IMR-90 (cell line): Measurements from ENCODE around the gene SCFD2. TPM values are rescaled to one million over a fixed set of nuclear protein-coding genes. Genes with fewer than 3 reads are reported as not detected.
"Not testable (repeated sequence)": the region's sequence is repeated elsewhere in the genome, so short reads cannot be mapped to it uniquely, and the experiment has no call there.

Experiments
- ATAC-seq: fragments of 200-7000 bp; cut with Tn5 transposase; 2 replicates; pipeline ENCODE4 v1.9.1; 2020; ENCODE audit warnings: low read depth, mild to moderate bottlenecking, moderate library complexity
- BruUV-seq: library from RNA; stranded (reverse); fragments of 400-500 nt; replicated peaks from 2 replicates; lab custom pipeline; 2021; lab: Mats Ljungman, UMichigan
- CTCF ChIA-PET: fragments of 300-600 bp; formaldehyde crosslinking; extraction: SDS; loops from one replicate; lab custom pipeline; 2021; ENCODE audit warnings: antibody characterized with exemption; lab: Yijun Ruan, JAX
- POLR2A ChIA-PET: fragments of 300-600 bp; sonication (Branson Sonifier 250); formaldehyde crosslinking; loops from one replicate; lab custom pipeline; 2022; ENCODE audit warnings: antibody characterized with exemption; ENCODE audit not compliant: unreplicated experiment; lab: Charles Lee
- DNase-seq: peaks from one replicate; pipeline ENCODE4 v3.0.0; 2013
- H2AFZ ChIP-seq: replicated peaks from 2 replicates; pipeline ENCODE3; 2013; ENCODE audit warnings: low read length, mild to moderate bottlenecking; ENCODE audit not compliant: poor library complexity
- H2AK5ac ChIP-seq: 2 replicates; pipeline ENCODE4 v1.6.1; 2013; ENCODE audit warnings: low read depth, low read length, inconsistent platforms
- H2AK9ac ChIP-seq: replicated peaks from 2 replicates; pipeline ENCODE3; 2013; ENCODE audit warnings: mild to moderate bottlenecking, low read depth, low read length, moderate library complexity; ENCODE audit not compliant: poor library complexity
- H2BK120ac ChIP-seq: 2 replicates; pipeline ENCODE4 v1.6.1; 2013; ENCODE audit warnings: low read depth, low read length, inconsistent platforms
- H2BK15ac ChIP-seq: 3 replicates; pipeline ENCODE4 v1.6.1; 2013; ENCODE audit warnings: low read depth, low read length, inconsistent platforms
- H2BK20ac ChIP-seq: 2 replicates; pipeline ENCODE4 v1.6.1; 2013; ENCODE audit warnings: low read depth, mild to moderate bottlenecking, inconsistent platforms, low read length, moderate library complexity
- H2BK5ac ChIP-seq: 2 replicates; pipeline ENCODE4 v1.6.1; 2013; ENCODE audit warnings: mild to moderate bottlenecking, low read depth, low read length, inconsistent platforms; ENCODE audit not compliant: poor library complexity, severe bottlenecking
- H3K14ac ChIP-seq: replicated peaks from 2 replicates; pipeline ENCODE4 v1.6.1; 2013; ENCODE audit warnings: low read depth, low read length, inconsistent platforms
- H3K18ac ChIP-seq: 2 replicates; pipeline ENCODE4 v1.6.1; 2013; ENCODE audit warnings: low read depth, low read length, control low read depth
- H3K23ac ChIP-seq: 2 replicates; pipeline ENCODE4 v1.6.1; 2013; ENCODE audit warnings: low read depth, low read length, inconsistent platforms
- H3K27ac ChIP-seq: 2 replicates; pipeline ENCODE4 v1.5.1; 2013; ENCODE audit warnings: mild to moderate bottlenecking, control low read depth, low read length; ENCODE audit not compliant: insufficient read depth
- H3K27me3 ChIP-seq: 2 replicates; pipeline ENCODE4 v1.6.1; 2013; ENCODE audit warnings: low read length; ENCODE audit not compliant: control insufficient read depth, insufficient read depth
- H3K36me3 ChIP-seq: 2 replicates; pipeline ENCODE4 v1.6.1; 2013; ENCODE audit warnings: low read length, mixed read lengths; ENCODE audit not compliant: control insufficient read depth, insufficient read depth
- H3K4ac ChIP-seq: 2 replicates; pipeline ENCODE4 v1.6.1; 2013; ENCODE audit warnings: low read depth, low read length, inconsistent platforms
- H3K4me1 ChIP-seq: 2 replicates; pipeline ENCODE4 v1.6.1; 2013; ENCODE audit warnings: low read length, mixed read lengths; ENCODE audit not compliant: control insufficient read depth, insufficient read depth
- H3K4me2 ChIP-seq: 2 replicates; pipeline ENCODE4 v1.6.1; 2013; ENCODE audit warnings: low read depth, mild to moderate bottlenecking, control low read depth, low read length, moderate library complexity
- H3K4me3 ChIP-seq: 2 replicates; pipeline ENCODE4 v1.5.1; 2013; ENCODE audit warnings: low read depth, mild to moderate bottlenecking, control low read depth, low read length, moderate library complexity; ENCODE audit not compliant: insufficient read depth
- H3K56ac ChIP-seq: 2 replicates; pipeline ENCODE4 v1.6.1; 2013; ENCODE audit warnings: low read length, inconsistent platforms; ENCODE audit not compliant: insufficient read depth; ENCODE audit errors: extremely low read depth
- H3K79me1 ChIP-seq, 2 experiments: 2 replicates each; pipeline ENCODE4 v1.6.1; 2013; ENCODE audit warnings: low read length in 2 of 2, inconsistent platforms in 1 of 2, low read depth in 1 of 2
- H3K9ac ChIP-seq: 2 replicates; pipeline ENCODE4 v1.6.1; 2013; ENCODE audit warnings: low read depth, low read length, control low read depth
- H3K9me1 ChIP-seq: 2 replicates; pipeline ENCODE4 v1.6.1; 2013; ENCODE audit warnings: low read length, inconsistent platforms; ENCODE audit not compliant: insufficient read depth
- H3K9me3 ChIP-seq: 2 replicates; pipeline ENCODE4 v1.6.1; 2013; ENCODE audit warnings: low read length; ENCODE audit not compliant: control insufficient read depth, insufficient read depth
- H4K20me1 ChIP-seq: 2 replicates; pipeline ENCODE4 v1.6.1; 2013; ENCODE audit warnings: low read length, inconsistent platforms; ENCODE audit not compliant: insufficient read depth
- H4K5ac ChIP-seq: 2 replicates; pipeline ENCODE4 v1.6.1; 2013; ENCODE audit warnings: mild to moderate bottlenecking, low read depth, low read length, control low read depth
- H4K8ac ChIP-seq, 2 experiments: 2 replicates each; pipeline ENCODE4 v1.6.1; 2013; ENCODE audit warnings: low read depth in 2 of 2, low read length in 2 of 2, control low read depth in 1 of 2, inconsistent platforms in 1 of 2
- H4K91ac ChIP-seq: 2 replicates; pipeline ENCODE4 v1.6.1; 2013; ENCODE audit warnings: low read depth, low read length, inconsistent platforms; ENCODE audit not compliant: insufficient read depth
- WGBS, 2 experiments: methylation state at CpG; one replicate each; pipeline versions ENCODE4 v1.1.5 to v1.1.7; 2013; ENCODE audit warnings: missing lambda C conversion rate in 2 of 2; ENCODE audit not compliant: insufficient read length in 1 of 2; ENCODE audit errors: extremely low coverage in 2 of 2; 5-methylcytosine and 5-hydroxymethylcytosine counted together
- dilution Hi-C: fragments of 300-500 bp; cut with HindIII; formaldehyde crosslinking; loops from one replicate; pipeline ENCODE4 v1.14.3; 2018; ENCODE audit warnings: low sequenced_read_pairs; ENCODE audit not compliant: unreplicated experiment
- in situ Hi-C: fragments of 300-500 bp; cut with MboI; formaldehyde crosslinking; loops from 3 replicates; pipeline ENCODE4 v1.14.3; 2019; ENCODE audit warnings: low sequenced_read_pairs, inconsistent platforms, mixed read lengths
- intact Hi-C: fragments of 100-400 bp; cut with micrococcal nuclease; formaldehyde crosslinking; loops from 2 replicates; pipeline ENCODE4 v1.10.0; 2022
- polyA plus RNA-seq, 3 experiments: library from polyadenylated mRNA; depleted of rRNA; stranded (reverse); fragments of >200 nt; gene quantifications; 2 replicates each; pipeline ENCODE4 v1.2.3, GENCODE V29; 2012; ENCODE audit warnings: low replicate concordance in 1 of 3
- total RNA-seq: library from RNA; depleted of rRNA; stranded (reverse); fragments of >200 nt; gene quantifications from 2 replicates; pipeline ENCODE4 v1.2.3, GENCODE V29; 2012

The SCFD2 gene
- total and polyA plus RNA-seq, 2 of the 4 experiments (the other 2 are of a cell fraction) = 18.9 to 62.4 TPM

- H3K27me3 ChIP-seq, H3K36me3 ChIP-seq, dilution Hi-C loops, ATAC-seq, H2AFZ ChIP-seq, H3K27ac ChIP-seq, H2BK120ac ChIP-seq, H3K4me2 ChIP-seq, H3K14ac ChIP-seq, H4K8ac ChIP-seq, H3K18ac ChIP-seq, H3K9me1 ChIP-seq, POLR2A ChIA-PET, H4K91ac ChIP-seq, H3K4me3 ChIP-seq, H2BK5ac ChIP-seq, in situ Hi-C loops, H2BK20ac ChIP-seq, H2AK9ac ChIP-seq, H4K20me1 ChIP-seq, H3K23ac ChIP-seq, H2BK15ac ChIP-seq, H3K79me1 ChIP-seq, H3K56ac ChIP-seq, H4K5ac ChIP-seq, BruUV-seq, intact Hi-C loops, H3K4me1 ChIP-seq, H3K9me3 ChIP-seq, H3K4ac ChIP-seq, CTCF ChIA-PET, DNase-seq, H3K9ac ChIP-seq, H2AK5ac ChIP-seq: not testable (repeated sequence)
- WGBS, 2 experiments = 100% methylated on average over 1 of the region's 6 CpGs; no CpG with 5 or more reads in 1 of the 2 experiments
Observed at GRCh38 chr4:53334916-53335315, 30.9 kb downstream of the SCFD2 start.
